Omental fat pad (tissue), 4 donors: ENCODE data around the gene AKR1E2. TPM values are rescaled to one million over a fixed set of nuclear protein-coding genes. Genes with fewer than 3 reads are reported as not detected.

ENCODE experiments used
- ATAC-seq: fragments of 150-250 bp; one replicate; pipeline ENCODE4 v1.9.1; 2016; ENCODE audit warnings: mild to moderate bottlenecking, moderate library complexity; ENCODE audit not compliant: low FRiP score
- DNase-seq: peaks from one replicate; pipeline ENCODE4 v3.0.0-alpha.2; 2019; ENCODE audit warnings: low spot score
- total RNA-seq, 4 donors: library from RNA; depleted of rRNA; stranded (reverse); fragments of >200 nt; gene quantifications; one replicate each; pipeline ENCODE4 v1.1.0, GENCODE V29; 2016
- TF ChIP-seq, protein P1 (sequence below), 3 donors: fragments of 450-650 bp; IDR thresholded peaks; one replicate each; pipeline ENCODE4 v1.5.1; 2016 to 2017; ENCODE audit warnings: antibody characterized with exemption in 3 of 3, mild to moderate bottlenecking in 3 of 3, moderate library complexity in 2 of 3

Gene AKR1E2
- total RNA-seq, 4 donors from 2014 or later, result 7.2 to 26.8 (median 8.9) TPM

DNA sequence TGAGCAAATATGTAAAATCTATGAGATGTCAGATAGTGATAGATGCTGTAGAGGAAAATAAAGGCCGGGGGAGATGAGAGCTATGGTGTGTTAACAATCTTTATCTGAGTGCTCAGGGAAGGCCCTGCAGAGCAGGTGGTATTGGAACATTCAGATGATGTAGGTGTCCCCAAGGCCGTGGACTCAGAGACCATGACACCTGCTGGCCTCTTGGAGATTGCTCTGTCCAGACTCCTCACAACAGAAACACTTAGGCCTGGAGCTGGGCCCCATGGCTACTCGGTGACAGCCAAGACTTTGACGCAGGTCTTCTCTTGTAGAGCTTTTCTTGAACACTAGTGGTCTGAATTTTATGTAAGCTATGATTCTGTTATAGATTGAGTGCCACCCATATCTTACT, 13.3 kb downstream of the AKR1E2 start:
- TF ChIP-seq, protein P1, sequence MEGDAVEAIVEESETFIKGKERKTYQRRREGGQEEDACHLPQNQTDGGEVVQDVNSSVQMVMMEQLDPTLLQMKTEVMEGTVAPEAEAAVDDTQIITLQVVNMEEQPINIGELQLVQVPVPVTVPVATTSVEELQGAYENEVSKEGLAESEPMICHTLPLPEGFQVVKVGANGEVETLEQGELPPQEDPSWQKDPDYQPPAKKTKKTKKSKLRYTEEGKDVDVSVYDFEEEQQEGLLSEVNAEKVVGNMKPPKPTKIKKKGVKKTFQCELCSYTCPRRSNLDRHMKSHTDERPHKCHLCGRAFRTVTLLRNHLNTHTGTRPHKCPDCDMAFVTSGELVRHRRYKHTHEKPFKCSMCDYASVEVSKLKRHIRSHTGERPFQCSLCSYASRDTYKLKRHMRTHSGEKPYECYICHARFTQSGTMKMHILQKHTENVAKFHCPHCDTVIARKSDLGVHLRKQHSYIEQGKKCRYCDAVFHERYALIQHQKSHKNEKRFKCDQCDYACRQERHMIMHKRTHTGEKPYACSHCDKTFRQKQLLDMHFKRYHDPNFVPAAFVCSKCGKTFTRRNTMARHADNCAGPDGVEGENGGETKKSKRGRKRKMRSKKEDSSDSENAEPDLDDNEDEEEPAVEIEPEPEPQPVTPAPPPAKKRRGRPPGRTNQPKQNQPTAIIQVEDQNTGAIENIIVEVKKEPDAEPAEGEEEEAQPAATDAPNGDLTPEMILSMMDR (IDR thresholded peaks at IDR 0.05), result no peak

DNA sequence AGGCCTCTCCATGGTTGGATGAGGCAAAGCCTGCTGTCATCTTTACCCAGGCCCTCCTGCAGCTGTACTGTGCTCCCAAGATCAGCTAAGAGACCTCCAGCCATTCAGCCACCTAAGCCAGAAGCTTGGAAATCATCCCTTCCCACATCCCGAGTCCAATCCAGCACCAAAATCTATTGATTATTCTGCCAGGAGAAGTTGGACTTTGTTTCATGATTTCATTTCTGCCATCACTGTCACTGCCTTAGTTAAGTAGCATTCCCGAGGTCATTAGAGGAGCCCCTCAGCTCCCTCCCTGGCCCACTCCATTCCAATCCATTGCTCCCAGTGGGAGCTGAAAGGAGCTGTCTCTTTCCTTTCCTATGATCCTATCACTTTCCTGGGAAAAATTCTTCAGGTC, 14.1 kb downstream of the AKR1E2 start:
- TF ChIP-seq, protein P1 (IDR thresholded peaks at IDR 0.05), result no peak
- DNase-seq (no peak), ATAC-seq (no peak)

More for the DNA sequence above, 13.3 kb downstream of the AKR1E2 start:
- DNase-seq (no peak), ATAC-seq (no peak)

DNA sequence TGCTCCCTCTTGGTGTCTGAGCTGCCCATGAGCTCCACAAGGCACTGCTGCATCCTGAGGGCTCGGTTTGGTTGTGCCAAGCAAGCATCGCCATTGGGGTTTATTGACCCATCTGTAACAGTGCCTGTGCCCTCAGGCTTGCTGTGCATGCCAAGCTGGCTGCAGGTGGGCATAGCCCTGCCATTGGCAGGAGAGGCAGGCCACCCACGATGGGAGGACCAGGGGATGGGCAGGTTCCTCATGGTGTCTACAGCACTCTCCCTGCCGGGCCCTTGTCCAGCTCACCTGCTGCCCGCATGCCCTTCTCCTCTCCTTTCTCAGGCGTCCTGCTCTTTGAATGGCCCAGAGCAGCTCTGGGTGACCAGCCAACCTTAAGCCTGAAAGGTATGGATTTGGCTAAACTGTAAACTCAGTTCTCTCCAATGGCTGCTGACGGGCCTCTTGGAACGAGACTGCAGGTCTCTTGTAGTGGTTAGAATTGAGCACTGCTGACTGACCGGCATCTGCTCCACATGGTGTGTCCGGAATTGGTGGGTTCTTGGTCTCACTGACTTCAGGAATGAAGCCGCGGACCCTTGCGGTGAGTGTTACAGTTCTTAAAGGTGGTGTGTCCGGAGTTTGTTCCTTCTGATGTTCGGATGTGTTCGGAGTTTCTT, 17.6 kb downstream of the AKR1E2 start:
- DNase-seq (no peak), ATAC-seq (no peak)
- TF ChIP-seq, protein P1 (IDR thresholded peaks at IDR 0.05), result no peak

DNA sequence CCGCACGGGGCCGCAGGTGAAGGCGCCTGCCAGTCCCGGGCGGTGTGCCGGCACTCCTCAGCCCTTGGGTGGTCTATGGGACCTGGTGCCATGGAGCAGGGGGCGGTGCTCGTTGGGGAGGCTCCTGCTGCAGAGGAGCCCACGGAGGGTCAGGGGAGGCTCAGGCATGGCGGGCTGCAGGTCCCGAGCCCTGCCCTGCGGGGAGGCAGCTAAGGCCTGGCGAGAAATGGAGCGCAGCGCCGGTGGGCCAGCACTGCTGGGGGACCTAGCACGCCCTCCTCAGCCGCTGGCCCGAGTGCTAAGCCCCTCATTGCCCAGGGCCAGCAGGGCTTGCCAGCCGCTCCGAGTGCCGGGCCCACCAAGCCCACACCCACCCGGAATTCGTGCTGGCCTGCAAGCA, 18.9 kb downstream of the AKR1E2 start:
- TF ChIP-seq, protein P1 (IDR thresholded peaks at IDR 0.05), result no peak
- DNase-seq, result no peak
- no peak for ATAC-seq

DNA sequence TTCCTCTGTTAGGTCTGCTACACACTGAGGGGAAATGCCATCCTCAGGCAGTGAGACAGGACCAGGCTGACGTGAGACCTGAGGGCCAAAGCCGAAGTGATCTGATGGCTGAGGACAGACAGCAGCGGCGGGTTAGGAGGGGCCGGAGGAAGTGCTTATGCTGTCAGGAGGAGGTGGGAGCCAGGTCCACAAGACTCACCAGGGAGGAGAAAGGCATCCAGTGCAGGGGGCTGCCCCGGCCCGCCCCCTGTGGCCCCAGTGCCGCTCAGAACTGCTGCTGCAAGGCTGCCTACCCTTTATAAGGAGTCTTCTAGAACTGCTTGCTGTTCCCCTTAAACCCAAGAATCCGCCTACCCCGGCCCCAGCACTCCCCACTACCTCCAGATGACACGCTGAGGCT, 19.8 kb downstream of the AKR1E2 start:
- DNase-seq (no peak), ATAC-seq (no peak)
- TF ChIP-seq, protein P1 (IDR thresholded peaks at IDR 0.05), result no peak

DNA sequence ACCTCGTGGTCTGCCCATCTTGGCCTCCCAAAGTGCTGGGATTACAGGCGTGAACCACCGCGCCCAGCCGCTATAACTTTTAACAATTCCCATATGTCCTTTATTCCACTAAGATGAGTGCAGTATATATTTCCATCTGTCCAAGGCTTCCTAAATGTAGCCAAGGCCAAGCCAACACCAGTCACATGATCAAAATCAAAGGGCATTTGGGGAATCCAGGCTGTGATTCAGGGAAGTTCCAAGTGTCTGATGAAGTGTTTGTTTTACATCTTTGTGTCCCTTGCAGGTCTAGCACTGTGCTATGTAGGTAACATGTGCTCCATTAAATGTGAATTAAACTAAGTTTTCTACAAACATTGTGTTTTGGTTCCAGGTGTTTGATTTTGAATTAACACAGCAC, 20.8 kb downstream of the AKR1E2 start:
- no peak for ATAC-seq
- DNase-seq, result no peak
- TF ChIP-seq, protein P1 (IDR thresholded peaks at IDR 0.05), result no peak
